HG03095 (cell line): Measurements from ENCODE around the gene CAMK2G.

ENCODE experiments used
- ATAC-seq: cut with Tn5 transposase; IDR thresholded peaks from one replicate; pipeline ENCODE4 v1.9.1; 2021; ENCODE audit warnings: moderate library complexity; ENCODE audit not compliant: unreplicated experiment

Gene CAMK2G

GRCh38 chr10:73884017-73884416 lies 9.7 kb upstream of the CAMK2G start:
- ATAC-seq, result no peak

DNA sequence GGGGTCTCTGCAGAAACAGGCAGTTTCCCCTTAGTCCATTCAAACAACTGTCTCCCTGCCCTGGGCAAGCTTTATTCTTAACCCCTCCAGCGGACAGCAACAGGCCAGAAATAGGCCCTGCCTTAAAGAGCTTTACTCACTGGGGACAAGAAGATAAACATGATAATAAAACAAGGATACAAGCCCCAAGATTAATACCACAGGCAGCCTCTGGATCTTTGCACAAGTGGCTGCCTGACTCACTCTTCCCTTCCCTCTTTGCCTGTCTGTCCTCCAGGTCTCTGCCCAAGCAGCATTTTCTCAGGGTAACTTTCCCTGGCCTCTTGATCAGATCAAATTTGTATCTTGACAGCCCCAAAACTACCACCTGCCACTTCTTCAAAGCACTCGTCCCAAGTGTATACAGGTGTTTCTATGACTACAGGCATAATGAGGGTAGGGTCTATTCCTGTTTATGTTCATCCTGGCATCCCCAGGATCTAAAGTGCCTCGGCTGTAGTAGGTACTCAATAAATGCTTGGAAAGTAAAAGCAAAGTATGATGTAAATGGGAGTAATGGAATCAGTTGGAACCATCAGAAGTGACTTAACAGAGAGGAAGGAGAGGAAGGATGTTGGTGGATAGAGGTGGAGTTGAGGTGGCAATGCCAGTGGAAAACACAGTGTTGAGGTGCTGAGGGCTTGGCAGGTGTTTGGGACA lies 7.0 kb upstream of the CAMK2G start:
- no peak for ATAC-seq

DNA sequence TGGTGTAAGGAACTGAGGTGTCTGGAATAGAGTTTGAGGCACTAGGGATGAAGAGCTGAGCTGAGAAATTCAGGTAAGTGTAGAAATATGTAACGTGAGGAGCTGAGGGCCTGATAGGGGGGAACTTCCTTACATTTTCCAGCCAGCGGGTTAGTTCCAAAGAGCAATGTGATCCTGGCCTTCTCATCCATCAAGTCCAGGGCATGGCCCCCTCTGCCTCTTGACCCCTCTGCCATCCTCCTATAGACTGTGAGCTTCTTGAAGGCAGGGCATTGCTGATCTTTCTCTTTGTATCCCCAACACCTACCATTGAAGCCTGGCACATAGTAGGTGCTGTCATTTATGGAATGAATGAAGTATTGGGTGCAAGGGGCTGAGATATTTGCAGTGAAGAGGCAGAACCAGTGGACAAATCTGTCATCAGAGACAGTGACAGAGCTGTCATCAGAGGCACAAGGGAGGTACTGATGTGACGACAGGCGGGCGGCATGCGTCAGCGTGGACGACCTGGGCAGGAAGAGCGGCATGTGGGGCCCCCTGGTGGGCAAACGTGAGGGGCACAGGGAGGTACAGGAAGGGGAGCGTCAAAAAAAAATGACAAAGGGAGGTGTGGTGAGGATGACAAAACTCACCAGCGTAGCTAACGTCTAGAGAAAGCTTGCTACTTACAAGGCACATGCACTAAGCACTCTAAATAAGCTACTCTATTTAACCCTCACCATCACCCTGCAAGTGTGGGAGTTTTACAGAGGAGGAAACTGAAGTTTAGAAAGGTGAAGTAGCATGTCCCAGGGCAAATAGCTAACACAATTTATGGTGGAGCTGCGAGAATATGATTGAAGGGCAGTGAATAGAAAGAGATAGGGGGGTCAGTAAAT lies 5.2 kb upstream of the CAMK2G start:
- ATAC-seq, result peak; percentile 80

DNA sequence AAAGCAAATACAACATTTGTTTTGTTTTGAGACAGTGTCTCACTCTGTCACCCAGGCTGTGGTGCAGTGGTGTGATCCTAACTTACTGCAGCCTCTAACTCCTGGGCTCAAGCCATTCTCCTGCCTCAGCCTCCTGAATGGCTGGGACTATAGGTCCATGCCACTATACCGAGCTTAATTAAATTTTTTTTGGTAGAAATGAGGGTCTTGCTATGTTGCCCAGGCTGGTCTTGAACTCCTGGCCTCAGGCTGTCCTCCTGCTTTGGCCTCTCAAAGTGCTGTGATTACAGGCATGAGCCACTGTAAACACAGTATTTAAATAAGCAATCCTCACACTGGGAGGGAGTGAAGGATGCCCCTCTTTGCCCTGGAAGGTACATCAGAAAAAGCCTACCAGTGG lies 4.0 kb upstream of the CAMK2G start:
- ATAC-seq, result no peak

- ATAC-seq, result no peak
Observed at GRCh38 chr10:73877533-73878160, 3.3 kb upstream of the CAMK2G start.

- no peak for ATAC-seq
Observed at GRCh38 chr10:73876971-73877370, 2.6 kb upstream of the CAMK2G start.

DNA sequence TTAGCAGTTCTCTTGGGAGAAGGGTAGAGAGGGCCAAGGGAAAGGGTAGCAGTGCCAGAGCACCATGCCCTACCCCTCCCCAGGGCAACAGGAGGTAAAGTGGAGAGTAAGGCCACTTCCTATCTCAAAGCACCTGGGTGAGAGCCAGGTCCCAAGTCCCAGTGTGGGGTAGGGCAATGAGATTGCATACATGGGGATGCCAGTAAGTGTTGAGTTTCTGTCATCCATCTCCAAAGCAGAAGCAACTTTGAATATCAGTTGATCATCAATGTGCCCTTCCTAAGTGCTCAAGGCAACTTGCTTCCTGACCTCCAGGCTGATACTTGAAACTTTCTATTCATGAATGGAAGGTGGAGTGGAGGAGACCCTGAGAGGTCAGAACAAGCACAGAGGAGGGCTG lies 2.2 kb upstream of the CAMK2G start:
- no peak for ATAC-seq

GRCh38 chr10:73876157-73876556 lies 1.8 kb upstream of the CAMK2G start:
- ATAC-seq, result no peak

GRCh38 chr10:73875139-73875475 lies 752 bp upstream of the CAMK2G start:
- peak; percentile 4 for ATAC-seq

- peak; percentile 5 for ATAC-seq
Observed at GRCh38 chr10:73873838-73874215, 528 bp downstream of the CAMK2G start.

GRCh38 chr10:73873142-73873837 lies 1.1 kb downstream of the CAMK2G start:
- ATAC-seq, result no peak

GRCh38 chr10:73872190-73872710 lies 2.1 kb downstream of the CAMK2G start:
- ATAC-seq, result no peak

DNA sequence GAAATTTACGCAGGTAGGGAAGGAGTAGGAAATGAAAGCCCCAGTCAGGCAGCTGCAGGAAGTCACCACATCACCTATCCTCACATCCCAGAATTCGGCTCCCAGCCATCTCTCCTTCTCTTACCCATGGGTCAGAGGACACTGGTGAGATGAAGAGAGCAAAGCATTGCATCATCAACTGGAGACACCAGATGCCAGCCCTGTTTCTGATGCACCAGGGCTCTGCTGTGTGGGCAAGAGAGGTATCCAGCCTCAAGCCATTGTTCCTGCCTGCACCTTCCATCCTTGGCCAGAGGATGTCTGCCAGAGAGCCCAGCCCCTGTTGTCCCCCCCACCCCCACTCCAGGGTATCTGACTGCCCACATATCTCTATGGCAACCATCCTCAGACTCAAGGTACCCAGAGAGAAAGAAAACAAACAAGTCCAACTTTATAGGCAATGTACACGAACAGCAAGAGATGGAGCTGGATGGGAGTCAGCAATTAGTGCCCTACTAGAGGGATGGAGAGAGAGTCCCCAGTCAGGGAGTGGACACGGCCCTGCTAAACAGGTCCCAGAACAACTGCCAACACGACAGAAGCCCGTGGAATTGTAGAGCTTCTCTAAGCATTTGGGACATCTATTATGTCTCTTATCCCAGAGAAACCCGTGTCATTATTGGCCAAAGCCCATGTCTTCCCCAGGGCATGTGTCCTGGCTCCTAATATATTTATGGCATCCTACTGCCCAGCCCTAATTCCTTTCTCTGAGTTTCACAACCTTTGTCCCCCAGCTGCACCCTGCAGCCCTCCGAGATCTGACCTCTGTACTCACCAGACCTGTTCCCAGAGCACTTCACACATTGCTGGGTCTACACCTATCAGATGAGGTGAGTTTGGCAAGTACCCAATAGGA lies 2.8 kb downstream of the CAMK2G start:
- no peak for ATAC-seq

DNA sequence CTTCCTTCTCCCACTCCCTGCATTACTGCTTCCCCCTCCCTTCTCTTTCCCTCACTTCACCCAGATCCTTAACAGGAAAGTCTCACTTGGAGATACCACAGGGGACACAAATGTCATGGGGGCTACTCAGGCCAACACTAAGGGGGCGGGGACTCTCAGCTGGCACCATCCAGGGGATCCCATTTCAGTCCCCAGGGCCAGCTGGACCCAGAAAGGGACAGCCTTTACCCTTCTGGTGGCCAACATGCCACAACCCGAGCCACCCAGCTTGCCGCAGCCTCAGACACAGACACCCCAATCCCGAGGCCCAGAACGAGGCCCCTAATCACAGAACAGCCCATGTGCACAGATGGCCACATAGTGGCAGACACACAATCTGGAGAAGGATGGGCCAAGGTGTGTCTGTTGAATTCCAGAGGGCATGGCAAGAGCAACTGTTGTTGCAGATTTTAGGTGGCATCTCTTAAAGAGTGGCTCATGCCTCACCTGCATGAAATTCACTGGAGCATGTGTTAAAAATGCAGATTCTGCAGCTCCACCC lies 5.6 kb downstream of the CAMK2G start:
- ATAC-seq, result no peak

DNA sequence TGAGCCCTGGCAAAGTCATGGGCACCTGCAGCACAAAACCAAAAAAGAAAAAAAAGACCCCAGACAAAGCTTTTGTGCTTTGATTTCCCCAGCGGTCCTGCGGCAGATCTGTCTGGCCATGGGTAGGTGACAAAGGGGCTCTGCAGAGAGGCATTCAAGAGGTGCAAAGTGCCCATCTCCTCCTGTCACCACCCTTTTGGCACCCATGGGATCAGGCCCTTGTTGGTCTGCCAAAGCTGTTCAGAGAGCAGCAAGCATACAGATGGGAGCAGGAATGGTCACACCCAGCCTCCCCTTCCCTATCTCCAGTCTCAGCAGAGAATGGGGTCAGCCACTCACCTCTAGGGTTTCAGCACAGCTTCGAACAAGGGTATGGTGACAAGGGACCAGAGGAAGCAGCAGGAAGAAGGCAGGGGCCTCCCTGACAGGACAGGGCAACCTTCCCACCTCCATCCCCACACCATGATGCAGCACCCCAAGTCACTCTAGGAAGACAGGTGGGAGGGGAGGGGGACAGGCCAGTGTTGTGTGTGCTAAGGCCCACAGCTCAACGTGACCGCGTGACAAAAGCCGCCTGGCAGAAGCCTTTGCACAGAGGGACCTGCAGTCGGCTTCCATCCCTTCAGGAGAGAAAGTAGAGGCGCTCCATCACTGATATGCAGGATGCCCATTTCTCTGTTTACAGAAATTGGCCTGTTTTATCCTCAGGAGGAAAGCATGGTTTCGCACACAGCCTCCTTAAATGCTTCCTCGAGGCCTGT lies 6.3 kb downstream of the CAMK2G start:
- ATAC-seq, result no peak

GRCh38 chr10:73867126-73867807 lies 7.1 kb downstream of the CAMK2G start:
- no peak for ATAC-seq

- ATAC-seq, result no peak
Observed at GRCh38 chr10:73866621-73867020, 7.7 kb downstream of the CAMK2G start.
